Left lung (tissue), 10 donors: ENCODE measurements around the gene RXRA. TPM values are rescaled to one million over a fixed set of nuclear protein-coding genes. Genes with fewer than 3 reads are reported as not detected.
A peak's percentile ranks its signal among the peaks of the same experiment; 100 is the strongest.

ENCODE experiments used
- ATAC-seq: fragments of 200-7000 bp; cut with Tn5 transposase; one replicate; pipeline ENCODE4 v1.9.1; 2020; ENCODE audit warnings: moderate library complexity
- DNase-seq, 4 donors: peaks; one replicate each; pipeline ENCODE4 v3.0.0-alpha.2; 2013 to 2020
- H3K27ac ChIP-seq, 2 donors: fragments of 200-600 bp; sonication (generic) in 1 of 2; one replicate each; pipeline versions ENCODE4 v1.5.0 to v1.8.0; 2020 to 2021
- H3K27me3 ChIP-seq, 2 donors: fragments of 200-600 bp; sonication (generic) in 1 of 2; one replicate each; pipeline versions ENCODE4 v1.5.0 to v1.8.0; 2020 to 2021
- H3K36me3 ChIP-seq, 2 donors: fragments of 200-600 bp; sonication (generic) in 1 of 2; one replicate each; pipeline versions ENCODE4 v1.5.0 to v1.8.0; 2020 to 2021
- H3K4me1 ChIP-seq, 2 donors: fragments of 200-600 bp; one replicate each; pipeline ENCODE4 v1.8.0; 2021
- H3K4me3 ChIP-seq, 2 donors: fragments of 200-600 bp; sonication (generic) in 1 of 2; one replicate each; pipeline versions ENCODE4 v1.5.0 to v1.8.0; 2020 to 2021; ENCODE audit warnings: mild to moderate bottlenecking in 1 of 2
- H3K9me3 ChIP-seq, 2 donors: fragments of 200-600 bp; sonication (generic) in 1 of 2; one replicate each; pipeline versions ENCODE4 v1.5.0 to v1.8.0; 2020 to 2021
- intact Hi-C, 2 donors: fragments of 100-400 bp; cut with DNase I; formaldehyde crosslinking; loops; one replicate each; pipeline versions ENCODE4 v1.11.2 to v1.14.2; 2022
- polyA plus RNA-seq, 6 donors: library from polyadenylated mRNA; unstranded; fragments of 120-200 nt; gene quantifications; one replicate each; pipeline ENCODE4 v1.2.1, GENCODE V29; 2013; ENCODE audit not compliant: insufficient read length in 6 of 6
- total RNA-seq, 2 donors: library from RNA; stranded (reverse); fragmentation: NEBNext Ultra II Directional; extraction: Animal tissue kit (Norgen Biotek cat#: 25700); gene quantifications; one replicate each; pipeline ENCODE4 v1.2.1, GENCODE V29; 2021
- TF ChIP-seq, protein P1 (sequence below), 2 donors: fragments of 200-600 bp; sonication (generic) in 1 of 2; IDR thresholded peaks; one replicate each; pipeline versions ENCODE4 v1.5.0 to v1.8.0; 2021; ENCODE audit warnings: antibody characterized with exemption in 2 of 2
- donor health status: DM: no; HTN: yes; CAD: no.
- donor health status: DM: no; HTN: no; CAD: no.

Gene RXRA
- total and polyA plus RNA-seq, 8 donors, result 42.2 to 79.5 (median 55.7) TPM

GRCh38 chr9:134433909-134434882 is 107.9 kb downstream of the RXRA start:
- no peak overlapping the region for H3K4me3 ChIP-seq
- H3K27ac ChIP-seq, result peak overlapping the region; percentile 73 to 83
- H3K36me3 ChIP-seq, result peaks cover 0 to 100% of the 10 kb centered on the region in 2 donors
- DNase-seq, result no peak
- peak; percentile 2 for ATAC-seq
- H3K27me3 ChIP-seq, result no peaks in the 10 kb centered on the region
- H3K4me1 ChIP-seq, result peaks cover 28 to 77% of the 10 kb centered on the region in 2 donors
- TF ChIP-seq, protein P1, sequence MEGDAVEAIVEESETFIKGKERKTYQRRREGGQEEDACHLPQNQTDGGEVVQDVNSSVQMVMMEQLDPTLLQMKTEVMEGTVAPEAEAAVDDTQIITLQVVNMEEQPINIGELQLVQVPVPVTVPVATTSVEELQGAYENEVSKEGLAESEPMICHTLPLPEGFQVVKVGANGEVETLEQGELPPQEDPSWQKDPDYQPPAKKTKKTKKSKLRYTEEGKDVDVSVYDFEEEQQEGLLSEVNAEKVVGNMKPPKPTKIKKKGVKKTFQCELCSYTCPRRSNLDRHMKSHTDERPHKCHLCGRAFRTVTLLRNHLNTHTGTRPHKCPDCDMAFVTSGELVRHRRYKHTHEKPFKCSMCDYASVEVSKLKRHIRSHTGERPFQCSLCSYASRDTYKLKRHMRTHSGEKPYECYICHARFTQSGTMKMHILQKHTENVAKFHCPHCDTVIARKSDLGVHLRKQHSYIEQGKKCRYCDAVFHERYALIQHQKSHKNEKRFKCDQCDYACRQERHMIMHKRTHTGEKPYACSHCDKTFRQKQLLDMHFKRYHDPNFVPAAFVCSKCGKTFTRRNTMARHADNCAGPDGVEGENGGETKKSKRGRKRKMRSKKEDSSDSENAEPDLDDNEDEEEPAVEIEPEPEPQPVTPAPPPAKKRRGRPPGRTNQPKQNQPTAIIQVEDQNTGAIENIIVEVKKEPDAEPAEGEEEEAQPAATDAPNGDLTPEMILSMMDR (IDR thresholded peaks at IDR 0.05), result no peak
- intact Hi-C loops, result no loop called here
- no peaks in the 10 kb centered on the region for H3K9me3 ChIP-seq

DNA sequence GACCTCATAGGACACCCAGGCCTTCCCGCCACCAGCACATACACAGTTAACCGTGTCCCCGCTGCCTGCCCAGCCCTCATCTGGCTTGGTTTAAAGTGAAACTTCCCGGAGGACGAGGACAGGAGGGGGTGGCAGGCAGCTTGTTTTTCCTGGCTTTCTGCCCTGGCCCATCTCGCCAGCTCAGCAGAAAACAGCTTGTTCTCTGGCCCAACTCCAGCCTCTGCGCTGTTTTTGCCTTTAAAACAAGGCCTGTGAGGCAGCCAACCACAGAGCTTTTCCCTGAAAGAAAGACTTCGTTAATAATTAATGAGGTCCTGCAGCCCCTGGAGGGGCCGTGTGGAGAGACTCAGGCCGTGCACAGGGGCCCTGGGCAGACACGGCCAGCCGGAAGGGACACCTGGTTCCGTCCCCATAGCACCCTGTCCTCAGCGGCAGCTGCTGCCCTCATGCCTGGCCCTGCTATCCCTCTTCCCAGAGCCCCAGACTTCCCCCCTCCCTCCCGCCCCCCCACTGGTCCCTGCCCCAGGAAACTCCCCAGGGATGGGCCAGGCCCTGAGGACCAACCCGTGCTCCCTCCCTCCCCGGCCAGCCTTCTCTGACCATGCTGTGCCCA is 108.7 kb downstream of the RXRA start:
- ATAC-seq (peak; percentile 73), DNase-seq (peak in 3 of 4 donors; percentile 94 to 99 (median 99))
- H3K27me3 ChIP-seq, result no peaks in the 10 kb centered on the region
- TF ChIP-seq, protein P1 (IDR thresholded peaks at IDR 0.05), result no peak
- intact Hi-C loops, result no loop called here
- H3K36me3 ChIP-seq, result peaks cover 0 to 96% of the 10 kb centered on the region in 2 donors
- no peak overlapping the region for H3K4me3 ChIP-seq
- no peaks in the 10 kb centered on the region for H3K9me3 ChIP-seq
- H3K4me1 ChIP-seq, result peaks cover 28 to 84% of the 10 kb centered on the region in 2 donors
- peak overlapping the region; percentile 73 to 83 for H3K27ac ChIP-seq

GRCh38 chr9:134435550-134436378 is 109.5 kb downstream of the RXRA start:
- Histone ChIP-seq H3K36me3 (peaks cover 0 to 88% of the 10 kb centered on the region in 2 donors), H3K9me3 (no peaks in the 10 kb centered on the region), H3K27me3 (no peaks in the 10 kb centered on the region), H3K4me3 (no peak overlapping the region), H3K4me1 (peaks cover 28 to 90% of the 10 kb centered on the region in 2 donors), H3K27ac (peak overlapping the region; percentile 73 to 83)
- ATAC-seq, result no peak
- intact Hi-C loops, result no loop called here
- TF ChIP-seq, protein P1 (IDR thresholded peaks at IDR 0.05), result no peak
- DNase-seq, result peak in 2 of 4 donors; percentile 84 to 86

DNA sequence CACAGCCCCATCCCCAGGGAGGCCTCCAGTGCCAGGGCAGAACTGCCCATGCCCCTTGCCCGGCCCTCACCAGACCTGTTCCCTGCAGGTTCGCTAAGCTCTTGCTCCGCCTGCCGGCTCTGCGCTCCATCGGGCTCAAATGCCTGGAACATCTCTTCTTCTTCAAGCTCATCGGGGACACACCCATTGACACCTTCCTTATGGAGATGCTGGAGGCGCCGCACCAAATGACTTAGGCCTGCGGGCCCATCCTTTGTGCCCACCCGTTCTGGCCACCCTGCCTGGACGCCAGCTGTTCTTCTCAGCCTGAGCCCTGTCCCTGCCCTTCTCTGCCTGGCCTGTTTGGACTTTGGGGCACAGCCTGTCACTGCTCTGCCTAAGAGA is 110.1 kb downstream of the RXRA start:
- intact Hi-C loops, result no loop called here
- Histone ChIP-seq H3K4me1 (peaks cover 28 to 88% of the 10 kb centered on the region in 2 donors), H3K27me3 (no peaks in the 10 kb centered on the region), H3K27ac (no peak overlapping the region), H3K36me3 (peaks cover 0 to 82% of the 10 kb centered on the region in 2 donors), H3K4me3 (no peak overlapping the region), H3K9me3 (no peaks in the 10 kb centered on the region)
- no peak for DNase-seq
- no peak for ATAC-seq
- TF ChIP-seq, protein P1 (IDR thresholded peaks at IDR 0.05), result no peak
